ENCODE measurements around the gene PRKCE.

PRKCE gene

GRCh38 chr2:45797451-45798230 lies 146.2 kb downstream of the PRKCE start:
- Histone ChIP-seq H3K9me3 (ENCODE audit: low read depth, low read length) (no peaks in the 10 kb centered on the region), H3K27ac (no peak overlapping the region), H3K9ac (ENCODE audit: insufficient read length) (no peak overlapping the region), H3K36me3 (ENCODE audit: insufficient read depth, low read length) (no peaks in the 10 kb centered on the region), H3K4me3 (no peak overlapping the region)
- TF ChIP-seq POLR2AphosphoS5 (IDR thresholded peaks at IDR 0.05; ENCODE audit: borderline replicate concordance, low read depth, low read length) = no peak
- TF ChIP-seq EZH2 (IDR thresholded peaks at IDR 0.05) = no peak
- no peak for TF ChIP-seq FOXP2 (optimal IDR thresholded peaks at IDR 0.05; ENCODE audit: control extremely low read depth, extremely low read length, insufficient read depth)
- DNase-seq (ENCODE audit: low read depth, low spot score) = no peak

GRCh38 chr2:45799679-45800381 lies 148.4 kb downstream of the PRKCE start:
- Histone ChIP-seq H3K36me3 (ENCODE audit: insufficient read depth, low read length) (no peaks in the 10 kb centered on the region), H3K9me3 (ENCODE audit: low read depth, low read length) (no peaks in the 10 kb centered on the region), H3K4me3 (no peak overlapping the region), H3K9ac (ENCODE audit: insufficient read length) (no peak overlapping the region), H3K27ac (no peak overlapping the region)
- DNase-seq (ENCODE audit: low read depth, low spot score) = no peak
- TF ChIP-seq FOXP2 (optimal IDR thresholded peaks at IDR 0.05; ENCODE audit: control extremely low read depth, extremely low read length, insufficient read depth) (no peak), POLR2AphosphoS5 (IDR thresholded peaks at IDR 0.05; ENCODE audit: borderline replicate concordance, low read depth, low read length) (no peak), EZH2 (IDR thresholded peaks at IDR 0.05) (no peak)

GRCh38 chr2:45802499-45803138 lies 151.1 kb downstream of the PRKCE start:
- Histone ChIP-seq H3K9me3 (ENCODE audit: low read depth, low read length) (no peaks in the 10 kb centered on the region), H3K4me3 (no peak overlapping the region), H3K9ac (ENCODE audit: insufficient read length) (no peak overlapping the region), H3K27ac (no peak overlapping the region), H3K36me3 (ENCODE audit: insufficient read depth, low read length) (no peaks in the 10 kb centered on the region)
- TF ChIP-seq EZH2 (IDR thresholded peaks at IDR 0.05) = no peak
- TF ChIP-seq POLR2AphosphoS5 (IDR thresholded peaks at IDR 0.05; ENCODE audit: borderline replicate concordance, low read depth, low read length) = no peak
- no peak for TF ChIP-seq FOXP2 (optimal IDR thresholded peaks at IDR 0.05; ENCODE audit: control extremely low read depth, extremely low read length, insufficient read depth)
- DNase-seq (ENCODE audit: low read depth, low spot score) = no peak

- H3K27ac ChIP-seq = no peak overlapping the region
- no peaks in the 10 kb centered on the region for H3K36me3 ChIP-seq (ENCODE audit: insufficient read depth, low read length)
- H3K9ac ChIP-seq (ENCODE audit: insufficient read length) = no peak overlapping the region
- TF ChIP-seq EZH2 (IDR thresholded peaks at IDR 0.05) = no peak
- no peak for TF ChIP-seq FOXP2 (optimal IDR thresholded peaks at IDR 0.05; ENCODE audit: control extremely low read depth, extremely low read length, insufficient read depth)
- TF ChIP-seq POLR2AphosphoS5 (IDR thresholded peaks at IDR 0.05; ENCODE audit: borderline replicate concordance, low read depth, low read length) = no peak
- H3K9me3 ChIP-seq (ENCODE audit: low read depth, low read length) = no peaks in the 10 kb centered on the region
- no peak for DNase-seq (ENCODE audit: low read depth, low spot score)
- no peak overlapping the region for H3K4me3 ChIP-seq
These were observed 153.7 kb downstream of the PRKCE start for GRCh38 chr2:45804987-45805755.

GRCh38 chr2:45806563-45807358 lies 155.3 kb downstream of the PRKCE start:
- no peaks in the 10 kb centered on the region for H3K9me3 ChIP-seq (ENCODE audit: low read depth, low read length)
- no peaks in the 10 kb centered on the region for H3K36me3 ChIP-seq (ENCODE audit: insufficient read depth, low read length)
- H3K4me3 ChIP-seq = no peak overlapping the region
- H3K27ac ChIP-seq = no peak overlapping the region
- TF ChIP-seq POLR2AphosphoS5 (IDR thresholded peaks at IDR 0.05; ENCODE audit: borderline replicate concordance, low read depth, low read length) (no peak), EZH2 (IDR thresholded peaks at IDR 0.05) (no peak), FOXP2 (optimal IDR thresholded peaks at IDR 0.05; ENCODE audit: control extremely low read depth, extremely low read length, insufficient read depth) (no peak)
- no peak overlapping the region for H3K9ac ChIP-seq (ENCODE audit: insufficient read length)
- no peak for DNase-seq (ENCODE audit: low read depth, low spot score)

- no peak overlapping the region for H3K9ac ChIP-seq (ENCODE audit: insufficient read length)
- no peak overlapping the region for H3K4me3 ChIP-seq
- H3K27ac ChIP-seq = no peak overlapping the region
- TF ChIP-seq POLR2AphosphoS5 (IDR thresholded peaks at IDR 0.05; ENCODE audit: borderline replicate concordance, low read depth, low read length) = no peak
- TF ChIP-seq FOXP2 (optimal IDR thresholded peaks at IDR 0.05; ENCODE audit: control extremely low read depth, extremely low read length, insufficient read depth) = no peak
- TF ChIP-seq EZH2 (IDR thresholded peaks at IDR 0.05) = no peak
- H3K9me3 ChIP-seq (ENCODE audit: low read depth, low read length) = no peaks in the 10 kb centered on the region
- H3K36me3 ChIP-seq (ENCODE audit: insufficient read depth, low read length) = no peaks in the 10 kb centered on the region
- no peak for DNase-seq (ENCODE audit: low read depth, low spot score)
These were observed 156.9 kb downstream of the PRKCE start for GRCh38 chr2:45808294-45808800.

GRCh38 chr2:45809205-45809604 lies 157.7 kb downstream of the PRKCE start:
- TF ChIP-seq POLR2AphosphoS5 (IDR thresholded peaks at IDR 0.05; ENCODE audit: borderline replicate concordance, low read depth, low read length) (no peak), FOXP2 (optimal IDR thresholded peaks at IDR 0.05; ENCODE audit: control extremely low read depth, extremely low read length, insufficient read depth) (no peak), EZH2 (IDR thresholded peaks at IDR 0.05) (no peak)
- Histone ChIP-seq H3K9ac (ENCODE audit: insufficient read length) (no peak overlapping the region), H3K4me3 (no peak overlapping the region), H3K36me3 (ENCODE audit: insufficient read depth, low read length) (no peaks in the 10 kb centered on the region), H3K9me3 (ENCODE audit: low read depth, low read length) (no peaks in the 10 kb centered on the region), H3K27ac (no peak overlapping the region)
- no peak for DNase-seq (ENCODE audit: low read depth, low spot score)
